SK-N-SH (cell line): ENCODE results near the gene SPINK5.

ENCODE experiments used
- CTCF ChIP-seq: fragments of 200-600 bp; sonication (generic); IDR thresholded peaks from 2 replicates; pipeline ENCODE4 v1.6.1; 2017; ENCODE audit warnings: antibody characterized with exemption, mild to moderate bottlenecking, moderate library complexity
- EP300 ChIP-seq, 2 experiments: IDR thresholded peaks; 2 replicates each; pipeline versions ENCODE4 v1.4.0 to v1.6.1; 2012; ENCODE audit warnings: borderline replicate concordance in 1 of 2, low read depth in 1 of 2, low read length in 1 of 2
- GATA2 ChIP-seq: sonication (generic); formaldehyde crosslinking; IDR thresholded peaks from 2 replicates; pipeline ENCODE4 v1.5.0; 2020; ENCODE audit warnings: mild to moderate bottlenecking, missing genetic modification reagents
- MAX ChIP-seq: IDR thresholded peaks from 2 replicates; pipeline ENCODE4 v1.4.0; 2012; ENCODE audit warnings: low read depth
- REST ChIP-seq: IDR thresholded peaks from 2 replicates; pipeline ENCODE4 v1.6.1; 2012; ENCODE audit warnings: mild to moderate bottlenecking, low read depth, low read length, moderate library complexity

- no peak for TF ChIP-seq CTCF
- no peak for TF ChIP-seq REST
- TF ChIP-seq GATA2 (CRISPR knock-in tag) = no peak
- TF ChIP-seq EP300 (IDR thresholded peaks at IDR 0.05; ENCODE audit: borderline replicate concordance in 1 of 2, low read depth in 1 of 2, low read length in 1 of 2) = no peak
- TF ChIP-seq MAX = no peak
Measured at GRCh38 chr5:148176480-148176879, 112.7 kb downstream of the SPINK5 start.
